ENCODE data around the gene STRADB. TPM values are rescaled to one million over a fixed set of nuclear protein-coding genes. Genes with fewer than 3 reads are reported as not detected.

Gene STRADB
- total RNA-seq, 1 experiment from 2014 or later: 28.9 TPM

- Histone ChIP-seq H3K9me2 (replicated peaks; ENCODE audit: low read length) (no peaks in the 10 kb centered on the region), H3K27ac (ENCODE audit: low read length) (no peak overlapping the region), H3K4me3 (ENCODE audit: low read length) (no peak overlapping the region), H3K79me2 (ENCODE audit: low read length) (peaks cover 48% of the 10 kb centered on the region), H2AFZ (ENCODE audit: low read length) (no peak overlapping the region), H3K36me3 (ENCODE audit: low read depth, low read length) (no peaks in the 10 kb centered on the region; the same call in 1 of the 2 replicates), H3F3A (ENCODE audit: low read length, unreplicated experiment) (no peaks in the 10 kb centered on the region), H3K9ac (ENCODE audit: low read length) (no peak overlapping the region), H3K9me3 (ENCODE audit: low read length) (no peaks in the 10 kb centered on the region), H3K4me2 (ENCODE audit: low read length) (peak overlapping the region; percentile 47), H4K20me1 (ENCODE audit: low read length) (no peaks in the 10 kb centered on the region), H3K27me3 (ENCODE audit: low read length) (no peaks in the 10 kb centered on the region), H3K4me1 (ENCODE audit: insufficient read depth, low read length) (peaks cover 23% of the 10 kb centered on the region)
- BruUV-seq (replicated peaks): no TSS peak
- POLR2A ChIA-PET (ENCODE audit: unreplicated experiment): no interaction called here
- intact Hi-C loops (cut with micrococcal nuclease): no loop called here
- no peak for DNase-seq
- no peak for ATAC-seq
- TF ChIP-seq EZH2phosphoT487 (IDR thresholded peaks at IDR 0.05; ENCODE audit: borderline replicate concordance, low read length) (no peak), CTCF (conservative IDR thresholded peaks at IDR 0.05; ENCODE audit: low read depth, low read length) (no peak), EZH2 (IDR thresholded peaks at IDR 0.05; ENCODE audit: low read length, unreplicated experiment) (no peak)
- CTCF ChIA-PET: no interaction called here
Observed at GRCh38 chr2:201448061-201448460, 3.5 kb upstream of the STRADB start.

- H3K4me2 ChIP-seq (ENCODE audit: low read length): peak overlapping the region; percentile 47
- ChIA-PET POLR2A (ENCODE audit: unreplicated experiment) (no interaction called here), CTCF (no interaction called here)
- peak overlapping the region; percentile 40 for H3K27ac ChIP-seq (ENCODE audit: low read length)
- no peak overlapping the region for H3K4me3 ChIP-seq (ENCODE audit: low read length)
- H3K9me3 ChIP-seq (ENCODE audit: low read length): no peaks in the 10 kb centered on the region
- H3K9ac ChIP-seq (ENCODE audit: low read length): no peak overlapping the region
- peaks cover 48% of the 10 kb centered on the region for H3K79me2 ChIP-seq (ENCODE audit: low read length)
- BruUV-seq (replicated peaks): no TSS peak
- H3K4me1 ChIP-seq (ENCODE audit: insufficient read depth, low read length): peaks cover 23% of the 10 kb centered on the region
- H4K20me1 ChIP-seq (ENCODE audit: low read length): no peaks in the 10 kb centered on the region
- DNase-seq (peak; percentile 84), ATAC-seq (peak; percentile 23)
- no peak overlapping the region for H2AFZ ChIP-seq (ENCODE audit: low read length)
- H3F3A ChIP-seq (ENCODE audit: low read length, unreplicated experiment): no peaks in the 10 kb centered on the region
- TF ChIP-seq EZH2 (IDR thresholded peaks at IDR 0.05; ENCODE audit: low read length, unreplicated experiment) (no peak), EZH2phosphoT487 (IDR thresholded peaks at IDR 0.05; ENCODE audit: borderline replicate concordance, low read length) (no peak), CTCF (conservative IDR thresholded peaks at IDR 0.05; ENCODE audit: low read depth, low read length) (no peak)
- H3K9me2 ChIP-seq (replicated peaks; ENCODE audit: low read length): no peaks in the 10 kb centered on the region
- H3K27me3 ChIP-seq (ENCODE audit: low read length): no peaks in the 10 kb centered on the region
- H3K36me3 ChIP-seq (ENCODE audit: low read depth, low read length): no peaks in the 10 kb centered on the region; the same call in 1 of the 2 replicates
- intact Hi-C loops (cut with micrococcal nuclease): no loop called here
Observed at GRCh38 chr2:201448701-201449100, 2.8 kb upstream of the STRADB start.

- no peaks in the 10 kb centered on the region for H3K9me2 ChIP-seq (replicated peaks; ENCODE audit: low read length)
- H3K79me2 ChIP-seq (ENCODE audit: low read length): peaks cover 46% of the 10 kb centered on the region
- no peaks in the 10 kb centered on the region for H3K27me3 ChIP-seq (ENCODE audit: low read length)
- peak overlapping the region; percentile 84 for H3K4me2 ChIP-seq (ENCODE audit: low read length)
- peak; percentile 11 for ATAC-seq
- H3F3A ChIP-seq (ENCODE audit: low read length, unreplicated experiment): no peaks in the 10 kb centered on the region
- peak overlapping the region; percentile 88 for H3K4me3 ChIP-seq (ENCODE audit: low read length)
- peak; percentile 8 for DNase-seq
- no peaks in the 10 kb centered on the region for H4K20me1 ChIP-seq (ENCODE audit: low read length)
- TF ChIP-seq EZH2 (IDR thresholded peaks at IDR 0.05; ENCODE audit: low read length, unreplicated experiment) (no peak), CTCF (conservative IDR thresholded peaks at IDR 0.05; ENCODE audit: low read depth, low read length) (no peak), EZH2phosphoT487 (IDR thresholded peaks at IDR 0.05; ENCODE audit: borderline replicate concordance, low read length) (no peak)
- BruUV-seq (replicated peaks): no TSS peak
- no peaks in the 10 kb centered on the region for H3K9me3 ChIP-seq (ENCODE audit: low read length)
- H3K4me1 ChIP-seq (ENCODE audit: insufficient read depth, low read length): peaks cover 23% of the 10 kb centered on the region
- CTCF ChIA-PET: interaction anchor here (0.6 kb wide), 2 partner anchors 62 to 188 kb away, joined by 9 to 10 read pairs; no protein-coding TSS in a partner anchor
- peak overlapping the region; percentile 77 for H3K9ac ChIP-seq (ENCODE audit: low read length)
- no peaks in the 10 kb centered on the region; the same call in 1 of the 2 replicates for H3K36me3 ChIP-seq (ENCODE audit: low read depth, low read length)
- POLR2A ChIA-PET (ENCODE audit: unreplicated experiment): interaction anchor here (0.5 to 0.8 kb wide), 3 partner anchors 16 to 330 kb away, joined by 4 to 14 read pairs (median 14); partner anchors contain the start of gene ALS2
- H3K27ac ChIP-seq (ENCODE audit: low read length): peak overlapping the region; percentile 21
- intact Hi-C loops (cut with micrococcal nuclease): loop anchor here (1.0 to 5.0 kb wide), 4 partner anchors 15 to 215 kb away; no protein-coding TSS in a partner anchor
- peak overlapping the region; percentile 77 for H2AFZ ChIP-seq (ENCODE audit: low read length)
Observed at GRCh38 chr2:201450954-201451291, 617 bp upstream of the STRADB start.

All from PC-3 (cell line).